CD4-positive, alpha-beta T cell treated with Interferon alpha-2 for 1 hour (primary cell): ENCODE measurements around the gene LZIC.

ENCODE experiments used
- DNase-seq, 2 donors: peaks; one replicate each; pipeline ENCODE4 v3.0.0-alpha.2; 2020 to 2022

Gene LZIC

GRCh38 chr1:9910076-9910422 lies 33.1 kb downstream of the LZIC start, which contains the start of gene CTNNBIP1:
CTNNBIP1 (minus strand) TSS chr1:9910269; CDS start chr1:9872064, 38,205 bp downstream.
- DNase-seq: no peak

- peak in 1 of 2 donors; percentile 25 for DNase-seq
Observed at GRCh38 chr1:9909234-9910046, 33.8 kb downstream of the LZIC start.

- DNase-seq: no peak
Observed at GRCh38 chr1:9908871-9909233, 34.3 kb downstream of the LZIC start.

GRCh38 chr1:9907441-9907840 lies 35.8 kb downstream of the LZIC start:
- DNase-seq: no peak

GRCh38 chr1:9906466-9906865 lies 36.7 kb downstream of the LZIC start:
- no peak for DNase-seq

- no peak for DNase-seq
Observed at GRCh38 chr1:9905010-9905409, 38.2 kb downstream of the LZIC start.

GRCh38 chr1:9904596-9904995 lies 38.6 kb downstream of the LZIC start:
- no peak for DNase-seq

- no peak for DNase-seq
Observed at GRCh38 chr1:9903801-9904527, 39.2 kb downstream of the LZIC start.

- DNase-seq: no peak
Observed at GRCh38 chr1:9902060-9902452, 41.1 kb downstream of the LZIC start.

- DNase-seq: no peak
Observed at GRCh38 chr1:9901148-9902059, 41.8 kb downstream of the LZIC start.

- DNase-seq: peak in 1 of 2 donors; percentile 48
Observed at GRCh38 chr1:9900142-9901043, 42.8 kb downstream of the LZIC start.

- DNase-seq: no peak
Observed at GRCh38 chr1:9894115-9894514, 49.1 kb downstream of the LZIC start.

- peak; percentile 8 to 20 for DNase-seq
Observed at GRCh38 chr1:9892563-9893528, 50.3 kb downstream of the LZIC start.

GRCh38 chr1:9891207-9891606 lies 52.0 kb downstream of the LZIC start:
- no peak for DNase-seq

GRCh38 chr1:9890224-9890731 lies 52.9 kb downstream of the LZIC start:
- DNase-seq: no peak

GRCh38 chr1:9889411-9889810 lies 53.8 kb downstream of the LZIC start:
- DNase-seq: no peak

- DNase-seq: no peak
Observed at GRCh38 chr1:9888886-9889285, 54.3 kb downstream of the LZIC start.

- DNase-seq: no peak
Observed at GRCh38 chr1:9887070-9887469, 56.1 kb downstream of the LZIC start.

GRCh38 chr1:9886092-9886742 lies 57.0 kb downstream of the LZIC start:
- no peak for DNase-seq

GRCh38 chr1:9884805-9885204 lies 58.4 kb downstream of the LZIC start:
- no peak for DNase-seq
